ENCODE results near the gene SLC50A1. TPM values are rescaled to one million over a fixed set of nuclear protein-coding genes. Genes with fewer than 3 reads are reported as not detected.

The SLC50A1 gene
- total and polyA plus RNA-seq, 9 of the 15 experiments (the other 6 are each of a cell fraction or from before 2014, with no cell fraction given), result 46.5 to 132 (median 91.9) TPM

- no peak for TF ChIP-seq YY1 (IDR thresholded peaks at IDR 0.05; ENCODE audit: borderline replicate concordance in 1 of 3, control insufficient read depth in 1 of 3, extremely low read depth in 1 of 3, insufficient read depth in 3 of 3, insufficient read length in 1 of 3, insufficient replicate concordance in 2 of 3, low read depth in 1 of 3, low read length in 2 of 3)
- TF ChIP-seq, protein P1, sequence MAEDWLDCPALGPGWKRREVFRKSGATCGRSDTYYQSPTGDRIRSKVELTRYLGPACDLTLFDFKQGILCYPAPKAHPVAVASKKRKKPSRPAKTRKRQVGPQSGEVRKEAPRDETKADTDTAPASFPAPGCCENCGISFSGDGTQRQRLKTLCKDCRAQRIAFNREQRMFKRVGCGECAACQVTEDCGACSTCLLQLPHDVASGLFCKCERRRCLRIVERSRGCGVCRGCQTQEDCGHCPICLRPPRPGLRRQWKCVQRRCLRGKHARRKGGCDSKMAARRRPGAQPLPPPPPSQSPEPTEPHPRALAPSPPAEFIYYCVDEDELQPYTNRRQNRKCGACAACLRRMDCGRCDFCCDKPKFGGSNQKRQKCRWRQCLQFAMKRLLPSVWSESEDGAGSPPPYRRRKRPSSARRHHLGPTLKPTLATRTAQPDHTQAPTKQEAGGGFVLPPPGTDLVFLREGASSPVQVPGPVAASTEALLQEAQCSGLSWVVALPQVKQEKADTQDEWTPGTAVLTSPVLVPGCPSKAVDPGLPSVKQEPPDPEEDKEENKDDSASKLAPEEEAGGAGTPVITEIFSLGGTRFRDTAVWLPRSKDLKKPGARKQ (CRISPR knock-in tag; IDR thresholded peaks at IDR 0.05), result no peak
- TF ChIP-seq SIN3A (IDR thresholded peaks at IDR 0.05; ENCODE audit: borderline replicate concordance in 2 of 2, control insufficient read depth in 1 of 2, low read depth in 2 of 2, low read length in 2 of 2), result no peak
- TF ChIP-seq NEUROD1 (IDR thresholded peaks at IDR 0.05; ENCODE audit: borderline replicate concordance, low read depth, low read length, partially characterized antibody), result peak; percentile 30
- TF ChIP-seq TFAM (CRISPR knock-in tag; conservative IDR thresholded peaks at IDR 0.05), result no peak
- TF ChIP-seq ZNF324 (CRISPR knock-in tag; IDR thresholded peaks at IDR 0.05), result no peak
- no peak for TF ChIP-seq NFXL1 (CRISPR knock-in tag; IDR thresholded peaks at IDR 0.05)
- TF ChIP-seq ZBTB40 (IDR thresholded peaks at IDR 0.05), result no peak
- no peak for TF ChIP-seq ZBTB40 (CRISPR knock-in tag; IDR thresholded peaks at IDR 0.05)
- TF ChIP-seq XRCC5 (IDR thresholded peaks at IDR 0.05; ENCODE audit: low read depth, low read length), result no peak
- peak; percentile 39; the same call in 1 of the 2 replicates for TF ChIP-seq MTA2 (IDR thresholded peaks at IDR 0.05; ENCODE audit: low read depth)
- no peak for TF ChIP-seq DDX20 (tag; IDR thresholded peaks at IDR 0.05; ENCODE audit: low read depth)
Observed at GRCh38 chr1:155137154-155137949, 1.7 kb downstream of the SLC50A1 start (continued).

Measured in K562 (cell line).